Measurements from ENCODE around the gene CILP2.

DNA sequence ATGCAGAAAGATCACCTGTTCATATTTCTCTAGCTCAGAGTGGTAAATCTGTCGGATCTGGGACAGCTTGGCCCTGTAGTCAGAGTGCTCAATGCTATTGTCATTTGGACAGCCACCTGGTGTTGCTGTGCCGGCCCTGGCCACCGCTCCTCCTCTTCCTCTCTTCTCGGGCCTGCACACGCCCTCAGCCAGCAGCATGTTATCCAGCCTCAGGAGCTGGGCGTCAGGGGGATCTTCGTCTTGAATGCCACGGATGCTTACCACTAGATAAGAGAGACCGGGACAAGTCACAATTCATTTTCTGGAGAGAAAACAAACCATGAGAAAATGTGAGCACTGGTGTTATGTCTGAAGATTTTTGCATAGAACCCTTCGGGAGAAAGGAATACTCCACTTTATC is 32.5 kb downstream of the CILP2 start:
- TF ChIP-seq, protein P1, sequence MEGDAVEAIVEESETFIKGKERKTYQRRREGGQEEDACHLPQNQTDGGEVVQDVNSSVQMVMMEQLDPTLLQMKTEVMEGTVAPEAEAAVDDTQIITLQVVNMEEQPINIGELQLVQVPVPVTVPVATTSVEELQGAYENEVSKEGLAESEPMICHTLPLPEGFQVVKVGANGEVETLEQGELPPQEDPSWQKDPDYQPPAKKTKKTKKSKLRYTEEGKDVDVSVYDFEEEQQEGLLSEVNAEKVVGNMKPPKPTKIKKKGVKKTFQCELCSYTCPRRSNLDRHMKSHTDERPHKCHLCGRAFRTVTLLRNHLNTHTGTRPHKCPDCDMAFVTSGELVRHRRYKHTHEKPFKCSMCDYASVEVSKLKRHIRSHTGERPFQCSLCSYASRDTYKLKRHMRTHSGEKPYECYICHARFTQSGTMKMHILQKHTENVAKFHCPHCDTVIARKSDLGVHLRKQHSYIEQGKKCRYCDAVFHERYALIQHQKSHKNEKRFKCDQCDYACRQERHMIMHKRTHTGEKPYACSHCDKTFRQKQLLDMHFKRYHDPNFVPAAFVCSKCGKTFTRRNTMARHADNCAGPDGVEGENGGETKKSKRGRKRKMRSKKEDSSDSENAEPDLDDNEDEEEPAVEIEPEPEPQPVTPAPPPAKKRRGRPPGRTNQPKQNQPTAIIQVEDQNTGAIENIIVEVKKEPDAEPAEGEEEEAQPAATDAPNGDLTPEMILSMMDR (IDR thresholded peaks at IDR 0.05): no peak
- TF ChIP-seq POLR2A (IDR thresholded peaks at IDR 0.05): no peak
- TF ChIP-seq EP300 (IDR thresholded peaks at IDR 0.05): no peak
